Neural cell (in vitro differentiated cells): ENCODE data around the gene THADA. TPM values are rescaled to one million over a fixed set of nuclear protein-coding genes. Genes with fewer than 3 reads are reported as not detected.
"Not testable (repeated sequence)": the region's sequence is repeated elsewhere in the genome, so short reads cannot be mapped to it uniquely, and the experiment has no call there.

Source experiments
- H2AFZ ChIP-seq: fragments of 200-600, 300-800 bp; sonication (generic), shearing (Covaris generic); 2 replicates; pipeline ENCODE4 v1.6.0; 2014; ENCODE audit warnings: low read depth, mild to moderate bottlenecking, antibody characterized with exemption, low read length, moderate library complexity
- H3F3A ChIP-seq: fragments of 200-600 bp; shearing (Covaris generic); 2 replicates; pipeline ENCODE4 v1.6.1; 2016; ENCODE audit warnings: mild to moderate bottlenecking, moderate library complexity, mixed read lengths, antibody characterized with exemption, low read length; ENCODE audit not compliant: insufficient read depth, poor library complexity, severe bottlenecking
- H3K27ac ChIP-seq: fragments of 200-600, 300-800 bp; sonication (generic), shearing (Covaris generic); 2 replicates; pipeline ENCODE4 v1.5.1; 2014; ENCODE audit warnings: mild to moderate bottlenecking, low read length, moderate library complexity
- H3K27me3 ChIP-seq: fragments of 300-800, 200-600 bp; sonication (generic), shearing (Covaris generic); 2 replicates; pipeline ENCODE4 v1.6.0; 2014; ENCODE audit warnings: mild to moderate bottlenecking, low read depth, low read length, moderate library complexity; ENCODE audit not compliant: insufficient read depth
- H3K36me3 ChIP-seq: fragments of 300-800, 200-600 bp; sonication (generic), shearing (Covaris generic); 2 replicates; pipeline ENCODE4 v1.5.1; 2014; ENCODE audit warnings: mild to moderate bottlenecking, antibody characterized with exemption, low read length, moderate library complexity; ENCODE audit not compliant: insufficient read depth
- H3K4me2 ChIP-seq: fragments of 300-800, 200-600 bp; sonication (generic), shearing (Covaris generic); 2 replicates; pipeline ENCODE4 v1.6.0; 2014; ENCODE audit warnings: mild to moderate bottlenecking, low read length
- H3K4me3 ChIP-seq: fragments of 300-800, 200-600 bp; sonication (generic), shearing (Covaris generic); 2 replicates; pipeline ENCODE4 v1.5.1; 2014; ENCODE audit warnings: mild to moderate bottlenecking, low read length, moderate library complexity
- H3K79me2 ChIP-seq: fragments of 200-600 bp; shearing (Covaris generic); replicated peaks from 2 replicates; pipeline ENCODE4 v1.6.0; 2014; ENCODE audit warnings: mild to moderate bottlenecking, low read length, moderate library complexity; ENCODE audit not compliant: insufficient read depth
- H3K9ac ChIP-seq: fragments of 300-800, 200-600 bp; sonication (generic), shearing (Covaris generic); 2 replicates; pipeline ENCODE4 v1.6.1; 2016; ENCODE audit warnings: mild to moderate bottlenecking, low read length, mixed read lengths
- H3K9me2 ChIP-seq: fragments of 200-600 bp; shearing (Covaris generic); 2 replicates; pipeline ENCODE4 v1.6.1; 2016; ENCODE audit warnings: mild to moderate bottlenecking, low read length, mixed read lengths; ENCODE audit not compliant: insufficient read depth
- H3K9me3 ChIP-seq: fragments of 200-600, 300-800 bp; sonication (generic), shearing (Covaris generic); 2 replicates; pipeline ENCODE4 v1.6.1; 2016; ENCODE audit warnings: mild to moderate bottlenecking, mixed run types, low read length, moderate library complexity, mixed read lengths
- H4K20me1 ChIP-seq: fragments of 200-600 bp; shearing (Covaris generic); 2 replicates; pipeline ENCODE4 v1.6.1; 2016; ENCODE audit warnings: mild to moderate bottlenecking, mixed run types; ENCODE audit not compliant: insufficient read depth
- EP300 ChIP-seq: fragments of 450-650 bp; conservative IDR thresholded peaks from 2 replicates; pipeline ENCODE4 v1.6.1; 2014; ENCODE audit warnings: antibody characterized with exemption, mild to moderate bottlenecking, moderate library complexity; ENCODE audit not compliant: poor library complexity, severe bottlenecking
- EZH2 ChIP-seq: fragments of 200-600, 300-800 bp; shearing (Covaris generic), sonication (generic); IDR thresholded peaks from 2 replicates; pipeline ENCODE4 v1.6.1; 2014; ENCODE audit warnings: antibody characterized with exemption, low read length, borderline replicate concordance, mild to moderate bottlenecking; ENCODE audit not compliant: insufficient read depth, poor library complexity, severe bottlenecking
- MXI1 ChIP-seq: fragments of 450-650 bp; conservative IDR thresholded peaks from 2 replicates; pipeline ENCODE4 v1.6.1; 2014; ENCODE audit warnings: antibody characterized with exemption, mild to moderate bottlenecking; ENCODE audit not compliant: poor library complexity, severe bottlenecking
- POLR2AphosphoS5 ChIP-seq: IDR thresholded peaks from 2 replicates; pipeline ENCODE4 v1.6.1; 2012
- RAD21 ChIP-seq: fragments of 450-650 bp; conservative IDR thresholded peaks from 2 replicates; pipeline ENCODE4 v1.6.1; 2014; ENCODE audit warnings: antibody characterized with exemption, mild to moderate bottlenecking, moderate library complexity
- SMC3 ChIP-seq: fragments of 450-650 bp; conservative IDR thresholded peaks from 2 replicates; pipeline ENCODE4 v1.6.1; 2014; ENCODE audit warnings: antibody characterized with exemption, mild to moderate bottlenecking, moderate library complexity; ENCODE audit not compliant: poor library complexity
- TAF1 ChIP-seq: IDR thresholded peaks from 2 replicates; pipeline ENCODE4 v1.6.1; 2012; ENCODE audit warnings: low read depth
- polyA plus RNA-seq: library from polyadenylated mRNA; depleted of rRNA; stranded (reverse); fragments of >200 nt; gene quantifications from 2 replicates; pipeline ENCODE4 v1.2.3, GENCODE V29; 2014
- TF ChIP-seq, protein P1 (sequence below): fragments of 450-650 bp; IDR thresholded peaks from 2 replicates; pipeline ENCODE4 v1.5.1; 2014; ENCODE audit warnings: antibody characterized with exemption, mild to moderate bottlenecking, moderate library complexity; ENCODE audit not compliant: poor library complexity, severe bottlenecking
- TF ChIP-seq, protein P2 (sequence below): IDR thresholded peaks from 2 replicates; pipeline ENCODE4 v1.6.1; 2012; ENCODE audit warnings: borderline replicate concordance

THADA gene
- polyA plus RNA-seq, 1 donor from 2014 or later: 8.5 TPM

DNA sequence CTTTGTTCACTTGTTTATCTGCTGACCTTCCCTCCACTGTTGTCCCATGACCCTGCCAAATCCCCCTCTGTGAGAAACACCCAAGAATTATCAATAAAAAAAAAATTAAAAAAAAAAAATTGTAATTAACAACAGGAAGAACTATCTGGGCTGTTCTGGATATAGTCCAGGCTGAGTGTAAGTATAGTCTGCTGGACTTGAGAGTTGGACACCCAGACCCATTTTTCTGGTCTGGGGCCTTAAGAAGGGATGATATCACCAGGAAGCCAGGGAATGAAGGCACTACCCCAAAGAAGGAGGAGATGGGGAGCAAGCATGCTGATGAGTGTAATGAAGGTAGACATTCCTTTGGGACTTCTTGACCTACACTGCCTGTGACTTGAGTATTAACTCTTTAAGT is 297.3 kb downstream of the THADA start:
- Histone ChIP-seq H3K27me3 (no peaks in the 10 kb centered on the region), H3K27ac (no peak overlapping the region), H3K79me2 (no peaks in the 10 kb centered on the region), H4K20me1 (no peaks in the 10 kb centered on the region), H3K4me2 (no peak overlapping the region), H3K9me3 (no peaks in the 10 kb centered on the region), H3F3A (no peaks in the 10 kb centered on the region), H2AFZ (no peak overlapping the region), H3K9me2 (no peaks in the 10 kb centered on the region), H3K9ac (no peak overlapping the region), H3K4me3 (no peak overlapping the region), H3K36me3 (no peaks in the 10 kb centered on the region)
- TF ChIP-seq MXI1 (no peak), TAF1 (no peak), EP300 (no peak), POLR2AphosphoS5 (no peak), SMC3 (no peak), RAD21 (no peak), EZH2 (no peak)
- TF ChIP-seq, protein P1, sequence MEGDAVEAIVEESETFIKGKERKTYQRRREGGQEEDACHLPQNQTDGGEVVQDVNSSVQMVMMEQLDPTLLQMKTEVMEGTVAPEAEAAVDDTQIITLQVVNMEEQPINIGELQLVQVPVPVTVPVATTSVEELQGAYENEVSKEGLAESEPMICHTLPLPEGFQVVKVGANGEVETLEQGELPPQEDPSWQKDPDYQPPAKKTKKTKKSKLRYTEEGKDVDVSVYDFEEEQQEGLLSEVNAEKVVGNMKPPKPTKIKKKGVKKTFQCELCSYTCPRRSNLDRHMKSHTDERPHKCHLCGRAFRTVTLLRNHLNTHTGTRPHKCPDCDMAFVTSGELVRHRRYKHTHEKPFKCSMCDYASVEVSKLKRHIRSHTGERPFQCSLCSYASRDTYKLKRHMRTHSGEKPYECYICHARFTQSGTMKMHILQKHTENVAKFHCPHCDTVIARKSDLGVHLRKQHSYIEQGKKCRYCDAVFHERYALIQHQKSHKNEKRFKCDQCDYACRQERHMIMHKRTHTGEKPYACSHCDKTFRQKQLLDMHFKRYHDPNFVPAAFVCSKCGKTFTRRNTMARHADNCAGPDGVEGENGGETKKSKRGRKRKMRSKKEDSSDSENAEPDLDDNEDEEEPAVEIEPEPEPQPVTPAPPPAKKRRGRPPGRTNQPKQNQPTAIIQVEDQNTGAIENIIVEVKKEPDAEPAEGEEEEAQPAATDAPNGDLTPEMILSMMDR: no peak
- TF ChIP-seq, protein P2, sequence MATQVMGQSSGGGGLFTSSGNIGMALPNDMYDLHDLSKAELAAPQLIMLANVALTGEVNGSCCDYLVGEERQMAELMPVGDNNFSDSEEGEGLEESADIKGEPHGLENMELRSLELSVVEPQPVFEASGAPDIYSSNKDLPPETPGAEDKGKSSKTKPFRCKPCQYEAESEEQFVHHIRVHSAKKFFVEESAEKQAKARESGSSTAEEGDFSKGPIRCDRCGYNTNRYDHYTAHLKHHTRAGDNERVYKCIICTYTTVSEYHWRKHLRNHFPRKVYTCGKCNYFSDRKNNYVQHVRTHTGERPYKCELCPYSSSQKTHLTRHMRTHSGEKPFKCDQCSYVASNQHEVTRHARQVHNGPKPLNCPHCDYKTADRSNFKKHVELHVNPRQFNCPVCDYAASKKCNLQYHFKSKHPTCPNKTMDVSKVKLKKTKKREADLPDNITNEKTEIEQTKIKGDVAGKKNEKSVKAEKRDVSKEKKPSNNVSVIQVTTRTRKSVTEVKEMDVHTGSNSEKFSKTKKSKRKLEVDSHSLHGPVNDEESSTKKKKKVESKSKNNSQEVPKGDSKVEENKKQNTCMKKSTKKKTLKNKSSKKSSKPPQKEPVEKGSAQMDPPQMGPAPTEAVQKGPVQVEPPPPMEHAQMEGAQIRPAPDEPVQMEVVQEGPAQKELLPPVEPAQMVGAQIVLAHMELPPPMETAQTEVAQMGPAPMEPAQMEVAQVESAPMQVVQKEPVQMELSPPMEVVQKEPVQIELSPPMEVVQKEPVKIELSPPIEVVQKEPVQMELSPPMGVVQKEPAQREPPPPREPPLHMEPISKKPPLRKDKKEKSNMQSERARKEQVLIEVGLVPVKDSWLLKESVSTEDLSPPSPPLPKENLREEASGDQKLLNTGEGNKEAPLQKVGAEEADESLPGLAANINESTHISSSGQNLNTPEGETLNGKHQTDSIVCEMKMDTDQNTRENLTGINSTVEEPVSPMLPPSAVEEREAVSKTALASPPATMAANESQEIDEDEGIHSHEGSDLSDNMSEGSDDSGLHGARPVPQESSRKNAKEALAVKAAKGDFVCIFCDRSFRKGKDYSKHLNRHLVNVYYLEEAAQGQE: no peak

DNA sequence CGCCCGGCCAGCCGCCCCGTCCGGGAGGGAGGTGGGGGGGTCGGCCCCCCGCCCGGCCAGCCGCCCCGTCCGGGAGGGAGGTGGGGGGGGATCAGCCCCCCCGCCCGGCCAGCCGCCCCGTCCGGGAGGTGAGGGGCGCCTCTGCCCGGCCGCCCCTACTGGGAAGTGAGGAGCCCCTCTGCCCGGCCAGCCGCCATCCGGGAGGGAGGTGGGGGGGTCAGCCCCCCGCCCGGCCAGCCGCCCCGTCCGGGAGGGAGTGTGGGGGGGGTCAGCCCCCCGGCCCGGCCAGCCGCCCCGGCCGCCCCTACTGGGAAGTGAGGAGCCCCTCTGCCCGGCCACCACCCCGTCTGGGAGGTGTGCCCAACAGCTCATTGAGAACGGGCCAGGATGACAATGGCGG is 298.1 kb downstream of the THADA start:
- not testable (repeated sequence) for H2AFZ ChIP-seq, H3K4me3 ChIP-seq, H3K9me3 ChIP-seq, H4K20me1 ChIP-seq, H3K4me2 ChIP-seq, H3F3A ChIP-seq, H3K36me3 ChIP-seq, H3K79me2 ChIP-seq, H3K9me2 ChIP-seq, H3K27ac ChIP-seq, H3K9ac ChIP-seq, H3K27me3 ChIP-seq

DNA sequence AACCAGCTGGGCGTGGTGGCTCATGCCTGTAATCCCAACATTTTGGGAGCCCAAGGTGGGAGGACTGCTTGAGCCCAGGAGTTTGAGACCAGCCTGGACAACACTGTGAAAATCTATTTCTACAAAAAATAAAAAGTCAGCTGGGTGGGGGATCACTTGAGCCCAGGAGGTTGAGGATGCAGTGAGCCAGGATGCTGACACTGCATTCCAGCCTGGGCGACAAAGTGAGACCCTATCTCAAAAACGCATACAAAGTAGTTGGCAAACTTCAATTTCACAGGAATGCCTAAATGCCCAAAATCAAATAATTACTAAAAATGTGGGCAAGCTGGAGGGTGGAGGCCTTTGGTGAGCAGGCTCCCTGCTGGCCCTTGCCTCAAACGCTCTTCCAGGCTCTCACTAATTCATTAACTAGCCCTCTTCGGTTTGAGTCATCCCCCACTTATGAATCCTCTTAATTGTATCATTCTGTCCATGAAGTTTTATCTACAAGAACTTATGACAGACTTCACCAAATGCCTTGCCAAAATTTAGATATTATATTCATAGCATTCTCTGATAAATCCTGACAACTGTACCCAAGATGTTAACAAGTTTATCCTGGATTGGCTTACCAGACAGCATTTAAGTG is 300.8 kb downstream of the THADA start:
- Histone ChIP-seq H3K9me2 (no peaks in the 10 kb centered on the region), H3K79me2 (no peaks in the 10 kb centered on the region), H3F3A (no peaks in the 10 kb centered on the region), H3K27me3 (no peaks in the 10 kb centered on the region), H3K4me2 (no peak overlapping the region), H3K9me3 (no peaks in the 10 kb centered on the region), H2AFZ (no peak overlapping the region), H3K9ac (no peak overlapping the region), H3K4me3 (no peak overlapping the region), H3K27ac (no peak overlapping the region), H4K20me1 (no peaks in the 10 kb centered on the region), H3K36me3 (no peaks in the 10 kb centered on the region)
- TF ChIP-seq SMC3: no peak
- no peak for TF ChIP-seq POLR2AphosphoS5
- no peak for TF ChIP-seq MXI1
- TF ChIP-seq RAD21: no peak
- no peak for TF ChIP-seq EP300
- no peak for TF ChIP-seq TAF1
- TF ChIP-seq, protein P1: no peak
- TF ChIP-seq, protein P2: no peak
- no peak for TF ChIP-seq EZH2
